Measurements from ENCODE around the gene MAN2C1. TPM values are rescaled to one million over a fixed set of nuclear protein-coding genes. Genes with fewer than 3 reads are reported as not detected.

Gene MAN2C1
- 62.1 to 85.3 TPM (median 75.3 TPM) in 5 replicates for total RNA-seq (2022; extraction: Qiagen RNA extraction; ENCODE audit: low read depth)

DNA sequence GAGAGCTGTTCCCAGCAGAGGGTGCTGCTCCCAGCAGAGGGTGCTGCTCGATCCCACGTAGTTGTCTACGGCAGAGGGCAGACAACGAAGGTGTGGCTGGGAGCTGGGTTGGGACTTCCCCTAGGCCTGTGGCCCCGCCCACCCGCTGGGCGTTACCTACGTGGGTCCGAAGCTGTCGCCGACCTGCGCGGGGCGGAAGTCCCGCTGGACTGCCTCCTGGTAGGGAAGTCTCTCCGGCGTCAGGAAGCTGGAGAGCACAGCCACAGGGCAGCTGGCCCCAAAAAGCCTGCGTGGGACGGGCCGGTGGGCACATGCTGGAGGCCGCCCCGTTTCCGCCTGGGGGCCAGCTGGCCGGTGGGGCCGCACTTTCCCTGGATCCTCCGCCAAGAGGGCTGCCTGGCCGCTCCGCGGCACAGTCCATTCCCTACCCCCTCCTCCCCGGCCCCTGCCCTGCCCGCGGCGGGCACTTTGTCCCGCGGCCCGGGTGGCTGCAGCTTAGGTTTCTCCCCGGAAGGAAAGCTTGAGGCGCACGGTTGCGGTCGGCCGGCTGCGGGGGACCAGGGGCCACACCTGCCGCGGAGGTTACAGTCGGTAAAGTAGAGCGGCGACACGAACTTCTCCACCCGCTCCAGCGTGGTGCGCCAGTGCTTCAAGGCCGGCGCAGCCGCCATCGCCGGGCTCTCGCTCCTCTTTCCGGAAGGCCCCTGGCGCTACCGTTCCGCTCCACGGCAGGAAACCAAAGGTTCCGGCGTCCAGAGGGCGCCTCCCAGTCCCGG lies at the start of gene MAN2C1:
MAN2C1 (minus strand) TSS at position 695 of the 776 bp plus-strand sequence; CDS start at position 671, 24 bp downstream.

DNA sequence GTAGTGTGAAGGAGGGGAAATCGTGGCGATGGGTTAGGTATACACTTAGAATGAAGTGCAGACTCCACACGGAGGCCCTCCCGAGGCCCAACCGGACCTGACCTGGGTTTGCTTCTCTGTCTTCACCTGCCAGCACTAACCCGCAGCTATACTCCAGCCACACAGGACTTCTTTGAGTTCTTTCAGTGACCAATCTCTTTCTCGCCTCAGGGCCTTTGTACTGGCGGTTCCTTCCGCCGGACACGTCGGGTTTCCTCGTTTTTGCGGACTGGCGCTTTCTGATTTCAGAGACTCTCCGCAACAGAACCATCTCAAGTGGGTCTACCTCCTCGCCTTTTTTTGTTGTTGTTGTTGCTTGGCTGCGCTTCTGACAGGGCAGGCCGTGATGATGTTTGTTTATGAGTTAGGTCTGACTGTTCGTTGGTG lies 21.6 kb downstream of the MAN2C1 start, which contains the start of gene NEIL1:
NEIL1 (plus strand) TSS at position 244 of the 426 bp plus-strand sequence. CDS start 1,867 bp downstream, outside the sequence.

DNA sequence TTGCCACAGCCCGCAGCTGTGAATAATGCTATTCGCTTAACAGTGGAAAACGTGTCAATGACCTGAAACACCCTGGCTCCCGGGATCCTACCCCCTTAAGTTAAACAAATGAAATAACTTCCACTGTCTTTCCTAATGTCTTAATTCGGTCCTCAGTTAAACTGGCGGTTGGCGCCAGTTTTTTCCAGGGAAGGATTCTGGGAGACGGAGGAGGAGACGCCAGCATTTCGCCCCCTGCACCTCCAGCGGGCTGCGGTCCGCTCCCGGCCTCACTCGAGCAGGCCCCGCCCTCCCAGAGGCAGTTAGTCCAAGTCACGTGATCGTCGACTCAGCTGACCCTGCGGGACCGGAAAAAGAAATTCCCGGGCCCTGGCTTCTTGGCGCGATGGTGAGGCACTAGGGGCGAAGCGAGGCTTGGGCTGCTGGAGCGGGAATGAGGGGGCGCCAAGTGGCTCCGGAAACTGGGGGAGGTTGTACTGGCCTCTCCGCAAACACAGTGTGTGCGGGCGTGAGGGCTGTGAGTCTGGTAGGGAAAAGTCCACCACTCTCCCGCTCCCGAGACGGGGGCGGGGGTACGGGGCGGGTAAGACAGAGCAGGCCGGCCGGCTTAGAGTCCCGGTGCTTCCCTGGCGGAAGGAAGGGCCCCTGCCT lies 32.6 kb downstream of the MAN2C1 start, which contains the start of gene COMMD4:
COMMD4 (plus strand) TSS at position 359 of the 651 bp plus-strand sequence; CDS start at position 386, 27 bp downstream.

Other genes with a start within 250 kb of the MAN2C1 start
- 24.2 to 31.7 TPM (median 31.1 TPM) in 5 replicates for gene C15orf39, start 166.7 kb downstream of the MAN2C1 start, total RNA-seq (2022; extraction: Qiagen RNA extraction; ENCODE audit: low read depth)
- 0.16 TPM in 1 of 5 replicates, not detected in the others for gene GOLGA6C, start 110.3 kb downstream of the MAN2C1 start, total RNA-seq (2022; extraction: Qiagen RNA extraction; ENCODE audit: low read depth)
- gene GOLGA6D, start 85.8 kb downstream of the MAN2C1 start, total RNA-seq (2022; extraction: Qiagen RNA extraction; ENCODE audit: low read depth): 0.05 to 0.09 TPM in 2 of 5 replicates, not detected in the others
- gene COMMD4, start 32.5 kb downstream of the MAN2C1 start, total RNA-seq (2022; extraction: Qiagen RNA extraction; ENCODE audit: low read depth): 174 to 218 TPM (median 179 TPM) in 5 replicates
- 1.3 to 3.6 TPM (median 2.7 TPM) in 5 replicates for gene NEIL1, start 21.6 kb downstream of the MAN2C1 start, total RNA-seq (2022; extraction: Qiagen RNA extraction; ENCODE audit: low read depth)
- gene SIN3A, start 83.1 kb upstream of the MAN2C1 start, total RNA-seq (2022; extraction: Qiagen RNA extraction; ENCODE audit: low read depth): 22.0 to 30.8 TPM (median 28.6 TPM) in 5 replicates
- 36.4 to 48.2 TPM (median 44.9 TPM) in 5 replicates for gene PTPN9, start 210.7 kb upstream of the MAN2C1 start, total RNA-seq (2022; extraction: Qiagen RNA extraction; ENCODE audit: low read depth)